HG03521 (cell line): ENCODE results near the gene BCAR3.

Source experiments
- ATAC-seq: cut with Tn5 transposase; IDR thresholded peaks from one replicate; pipeline ENCODE4 v1.9.1; 2021; ENCODE audit warnings: mild to moderate bottlenecking, moderate library complexity; ENCODE audit not compliant: unreplicated experiment

The BCAR3 gene

DNA sequence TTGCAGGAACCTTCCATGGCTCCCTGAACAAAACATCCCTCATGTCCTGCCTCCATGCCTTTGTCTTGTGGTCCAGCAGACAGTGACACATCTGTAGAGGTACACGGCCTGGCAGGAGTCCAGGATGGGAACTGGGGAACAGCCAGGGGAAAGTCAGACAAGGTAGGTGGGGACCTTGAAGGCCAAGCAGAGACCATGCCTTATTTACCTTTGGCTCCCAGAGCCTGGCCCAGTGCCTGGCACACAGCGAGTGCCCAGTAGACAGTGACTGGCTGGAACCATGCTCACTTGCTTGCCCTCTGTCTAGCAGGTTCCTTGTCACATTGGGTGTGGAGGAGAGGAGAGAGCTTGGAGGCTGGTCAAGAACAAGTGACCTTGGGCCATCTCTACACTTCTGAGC, 81.0 kb downstream of the BCAR3 start:
- no peak for ATAC-seq

DNA sequence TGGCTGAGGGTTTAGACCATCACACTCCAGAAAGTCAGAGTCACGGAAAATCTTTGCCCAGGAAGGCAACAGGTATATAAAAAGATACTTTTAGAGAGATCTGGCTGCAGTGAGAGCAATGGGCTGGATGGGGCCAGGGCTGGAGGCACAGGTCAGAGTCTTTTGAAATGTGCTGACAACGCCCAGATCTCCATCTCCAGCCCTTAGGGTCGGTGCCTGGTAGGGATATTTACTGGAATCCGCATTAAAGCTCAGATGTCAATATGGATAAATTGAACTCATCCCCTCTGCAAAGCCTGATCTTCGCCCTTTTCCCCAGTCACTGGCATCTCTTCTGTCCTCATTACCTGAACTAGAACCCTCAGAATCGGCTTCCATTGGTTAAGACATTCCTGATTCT, 82.2 kb downstream of the BCAR3 start:
- no peak for ATAC-seq

DNA sequence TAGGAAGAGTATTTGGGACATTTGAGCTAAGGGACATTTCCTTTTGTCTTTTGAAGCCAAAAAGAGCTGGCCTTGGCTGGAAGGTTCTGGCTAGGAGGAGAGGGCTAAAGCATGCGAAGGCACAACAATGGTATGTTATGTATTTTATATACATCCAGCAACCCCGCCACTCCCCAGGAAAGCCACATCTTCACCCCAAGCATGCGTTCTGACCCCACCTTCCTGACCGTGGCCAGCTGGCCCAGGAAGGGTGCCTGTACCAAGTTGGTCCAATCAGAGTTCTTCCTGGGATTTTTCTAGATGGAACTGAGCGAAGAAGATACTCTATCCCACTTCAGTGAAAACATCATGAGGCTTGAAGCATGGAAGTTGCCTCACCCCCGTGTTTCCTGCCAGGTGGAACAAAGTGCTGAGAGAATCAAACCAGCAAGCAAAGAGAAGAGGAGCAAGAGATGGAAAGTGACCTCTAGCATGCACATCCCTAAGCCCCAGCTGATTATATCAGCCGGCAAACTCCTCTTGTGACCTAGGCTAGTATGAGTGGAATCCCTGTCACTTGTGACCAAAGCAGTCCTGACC, 82.7 kb downstream of the BCAR3 start:
- no peak for ATAC-seq

DNA sequence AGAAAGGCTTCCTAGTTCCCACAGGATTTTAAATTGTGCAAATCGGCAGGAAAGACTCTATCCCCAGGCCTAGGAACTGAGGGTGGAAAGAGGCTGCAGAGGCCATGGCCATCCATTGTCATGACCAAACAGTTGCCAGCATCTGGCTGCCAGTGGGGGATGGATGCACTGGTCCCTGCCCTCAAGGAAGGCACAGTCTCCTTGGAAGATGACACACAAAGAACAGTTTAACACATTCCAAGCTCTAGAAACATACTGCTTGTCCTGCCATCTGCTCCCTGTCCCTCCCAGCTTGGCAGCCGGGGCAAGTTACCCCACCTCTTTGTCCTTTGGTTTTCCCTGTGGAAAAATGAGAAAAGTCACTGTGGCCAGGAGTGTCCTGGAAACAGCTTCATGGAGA, 83.2 kb downstream of the BCAR3 start:
- no peak for ATAC-seq

DNA sequence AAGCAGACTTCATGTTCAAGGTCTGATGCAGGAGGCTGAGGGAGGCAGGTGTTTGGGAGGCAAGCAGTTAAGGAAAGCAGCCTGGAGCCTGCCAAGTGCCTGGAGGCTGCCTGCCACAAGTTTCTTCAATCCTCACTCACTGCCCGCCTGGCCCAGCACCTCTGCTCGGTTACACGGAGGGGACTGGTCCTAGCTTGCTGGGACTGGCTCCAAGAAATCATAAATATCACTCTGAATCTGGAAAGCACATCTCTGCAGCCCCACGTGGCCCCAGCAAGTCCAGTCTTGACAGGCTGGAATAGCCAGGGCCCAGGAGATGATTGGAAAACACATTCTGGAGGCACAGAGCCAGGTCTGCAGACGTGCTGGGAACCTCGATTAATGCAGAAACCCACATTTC, 83.9 kb downstream of the BCAR3 start:
- ATAC-seq, result no peak

DNA sequence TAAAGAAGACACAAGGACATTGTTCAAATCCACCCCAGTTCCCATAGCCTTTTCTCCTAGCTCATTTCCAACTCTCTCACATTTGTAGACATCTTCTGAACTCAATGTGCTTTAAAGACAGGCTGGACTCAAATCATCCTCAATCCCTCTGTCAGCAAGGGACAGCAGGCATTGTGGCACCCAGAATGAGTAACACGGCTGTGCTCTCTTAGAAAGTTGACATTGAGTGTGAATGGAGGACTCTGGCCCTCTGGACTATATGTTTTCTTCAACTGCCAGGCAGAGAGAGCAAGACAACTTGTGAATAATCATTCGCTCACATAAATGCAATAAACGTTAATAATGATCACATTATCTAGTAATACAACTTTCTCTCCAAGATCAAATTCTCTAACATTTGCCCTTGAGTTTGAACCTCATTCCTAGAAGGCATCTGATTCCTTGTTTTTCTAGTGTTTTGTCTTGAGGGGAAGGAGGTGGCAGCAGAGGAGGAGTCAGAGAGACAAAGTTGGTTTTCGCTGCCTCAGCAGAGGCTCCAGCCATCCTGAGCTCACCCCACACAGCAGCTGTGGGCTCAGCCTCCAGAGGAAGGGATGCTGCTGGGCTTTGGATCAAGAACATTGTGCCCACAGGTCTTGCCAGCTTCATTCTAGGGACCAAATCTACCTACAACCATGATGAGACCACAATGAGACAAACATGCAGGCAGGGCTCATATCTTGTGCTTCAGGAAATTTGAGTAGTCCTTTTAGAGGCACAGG, 85.1 kb downstream of the BCAR3 start:
- ATAC-seq, result no peak

DNA sequence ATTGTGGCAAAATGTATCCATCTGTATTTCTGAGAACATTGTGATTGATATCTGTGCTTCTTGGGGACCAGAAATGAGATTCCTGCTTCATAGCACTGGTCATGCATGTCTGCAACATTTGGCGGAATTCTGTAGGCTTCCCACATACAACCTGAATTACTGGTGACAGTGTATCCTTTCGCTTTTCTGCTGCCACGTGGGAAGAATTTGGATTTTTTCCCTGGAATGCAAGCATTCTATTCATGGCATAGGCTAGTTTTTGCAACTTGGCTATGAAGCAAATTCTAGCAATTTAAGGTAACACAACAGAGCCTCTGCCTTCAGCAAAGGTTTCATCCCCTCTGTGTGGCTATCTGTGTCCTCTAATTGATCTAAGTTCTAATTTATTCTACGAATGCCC, 85.9 kb downstream of the BCAR3 start:
- no peak for ATAC-seq

DNA sequence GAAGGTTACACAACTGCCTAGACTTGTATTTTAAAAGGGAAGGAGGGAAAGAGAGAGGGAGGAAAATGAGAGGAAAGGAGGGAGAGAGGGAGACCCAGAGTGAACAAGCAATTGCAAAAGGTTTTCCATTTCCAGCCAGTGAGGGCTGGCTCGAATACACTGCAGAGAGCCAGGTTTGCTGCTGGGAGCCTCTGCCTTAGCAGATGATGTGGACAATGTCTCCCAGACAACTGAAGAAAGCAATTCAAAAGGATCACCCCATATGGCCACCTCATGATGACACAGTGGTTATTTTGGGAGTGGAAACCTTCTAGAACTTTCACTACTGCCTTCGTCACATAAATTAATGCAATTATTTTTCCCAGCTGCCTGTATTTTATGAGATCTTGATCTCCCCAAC, 86.4 kb downstream of the BCAR3 start:
- ATAC-seq, result no peak

DNA sequence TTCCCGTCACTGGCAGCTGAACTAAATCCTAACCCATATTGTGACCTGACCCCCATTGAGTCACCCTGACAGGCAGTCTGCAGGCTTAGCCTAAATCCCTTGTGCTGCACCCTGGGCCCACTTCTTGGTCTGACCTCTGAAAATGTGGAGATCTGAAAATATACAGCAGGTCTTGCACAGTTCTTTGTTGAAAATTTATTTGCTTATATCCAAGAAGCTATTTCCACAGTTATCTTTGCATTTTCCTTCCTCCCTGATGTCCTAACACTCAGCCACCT, 87.1 kb downstream of the BCAR3 start:
- no peak for ATAC-seq

DNA sequence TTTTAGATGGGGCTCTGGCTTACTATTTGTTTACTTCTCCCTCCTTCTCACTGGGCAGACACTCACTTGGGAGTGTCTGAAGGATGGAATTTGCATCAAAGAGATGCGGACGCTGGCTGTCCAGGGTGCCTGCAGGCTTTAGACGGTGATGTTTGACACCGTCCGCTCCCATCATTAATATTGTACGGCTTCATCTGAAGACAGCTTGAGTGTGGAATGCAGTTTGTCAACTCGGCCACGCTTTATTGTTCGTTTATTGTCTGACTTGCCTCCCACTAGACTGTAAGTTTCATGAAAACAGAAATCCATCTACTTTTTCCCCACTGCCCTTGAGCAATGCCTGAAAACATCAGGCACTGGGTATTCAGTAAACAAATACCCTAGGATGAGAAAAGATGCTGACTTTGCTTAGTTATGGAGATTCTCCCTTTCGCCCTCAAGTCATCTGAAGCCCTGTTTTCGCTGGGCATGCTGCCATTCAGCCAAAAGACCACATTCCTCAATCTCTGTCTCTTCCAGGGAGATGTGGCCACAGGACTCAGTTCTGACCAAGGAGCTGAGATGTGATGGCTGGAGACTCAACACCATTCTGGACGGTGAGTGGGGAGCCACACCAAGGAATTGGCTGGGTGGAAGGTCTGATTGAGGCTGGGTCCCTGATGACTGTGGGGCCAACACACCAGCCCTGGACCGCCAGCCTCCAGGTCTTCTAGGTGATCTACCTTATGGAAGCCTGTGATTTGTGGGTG, 87.6 kb downstream of the BCAR3 start:
- ATAC-seq, result no peak

DNA sequence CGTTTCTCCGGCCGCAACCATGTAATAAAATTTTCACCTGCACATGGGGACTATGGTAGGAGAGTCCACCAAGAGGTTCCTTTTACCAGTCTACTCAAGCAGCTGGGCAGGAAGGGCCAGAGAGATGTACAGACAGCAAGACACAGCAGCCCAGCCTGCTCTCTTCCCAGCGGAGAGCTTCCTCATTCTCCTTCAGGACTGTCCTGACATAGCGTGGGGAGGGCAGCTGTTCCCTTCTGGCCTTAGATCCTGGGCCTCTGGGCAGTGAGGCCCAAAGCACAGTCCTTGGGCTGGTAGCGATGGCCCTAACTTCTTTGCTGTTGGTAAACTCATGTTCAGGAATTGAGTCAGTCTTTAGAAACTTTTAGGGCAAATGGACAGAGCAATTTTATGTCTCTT, 89.1 kb downstream of the BCAR3 start:
- no peak for ATAC-seq

DNA sequence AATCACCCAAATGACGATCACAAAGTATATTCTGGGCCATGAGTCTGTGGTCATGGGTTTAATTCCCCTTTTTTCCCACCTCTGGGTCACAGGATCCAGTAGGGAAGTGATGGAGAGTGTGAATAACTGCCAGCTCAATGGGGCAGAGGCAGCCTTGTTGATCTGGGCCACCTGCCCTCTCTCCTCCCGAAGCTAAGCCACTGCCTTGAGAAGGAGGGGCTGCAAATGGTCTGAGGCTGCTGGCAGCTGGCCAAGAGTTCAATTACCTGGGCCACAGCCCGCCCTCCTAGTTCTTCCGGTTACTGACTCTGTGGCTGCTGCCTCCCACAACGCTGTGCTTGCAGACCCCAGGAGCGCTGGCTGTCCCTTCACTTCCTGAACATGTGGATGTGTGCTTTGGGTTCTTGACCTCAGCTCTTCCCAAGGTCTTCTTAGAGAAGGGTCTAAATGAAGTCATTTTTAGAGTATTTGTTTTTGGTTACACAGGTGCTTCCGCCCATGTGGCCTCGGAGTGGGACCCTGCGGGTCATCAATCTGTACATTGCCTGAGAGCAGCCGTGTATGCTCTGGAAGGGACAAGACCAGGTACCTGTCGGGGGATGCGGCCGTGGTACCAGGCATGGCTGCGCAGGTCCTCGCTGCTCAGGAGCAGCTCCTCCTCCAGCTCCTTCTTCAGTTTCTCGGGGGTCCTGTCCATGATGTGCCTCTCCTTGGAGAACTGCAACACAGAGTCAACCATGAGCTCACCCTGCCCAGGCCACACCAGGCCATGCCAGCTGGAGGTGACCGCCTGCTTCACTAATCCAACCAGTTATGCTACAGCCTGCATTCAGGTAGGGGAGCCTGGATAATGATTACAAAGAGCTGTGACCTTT, 89.7 kb downstream of the BCAR3 start:
- peak; percentile 79 for ATAC-seq

DNA sequence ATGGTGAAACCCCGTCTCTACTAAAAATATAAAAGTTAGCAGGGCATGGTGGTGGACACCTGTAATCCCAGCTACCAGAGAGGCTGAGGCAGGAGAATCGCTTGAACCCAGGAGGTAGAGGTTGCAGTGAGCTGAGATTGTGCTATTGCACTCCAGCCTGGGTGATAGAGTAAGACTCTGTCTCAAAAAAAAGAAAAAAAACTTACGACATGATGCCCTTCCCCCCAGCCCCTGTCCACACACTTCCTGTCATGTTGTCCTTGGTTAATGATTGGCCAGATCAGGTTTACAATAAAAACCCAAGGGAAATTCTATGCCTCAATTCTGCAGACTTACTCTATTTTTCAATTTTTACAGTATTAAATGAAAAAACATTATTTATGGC, 90.4 kb downstream of the BCAR3 start:
- peak; percentile 12 for ATAC-seq

DNA sequence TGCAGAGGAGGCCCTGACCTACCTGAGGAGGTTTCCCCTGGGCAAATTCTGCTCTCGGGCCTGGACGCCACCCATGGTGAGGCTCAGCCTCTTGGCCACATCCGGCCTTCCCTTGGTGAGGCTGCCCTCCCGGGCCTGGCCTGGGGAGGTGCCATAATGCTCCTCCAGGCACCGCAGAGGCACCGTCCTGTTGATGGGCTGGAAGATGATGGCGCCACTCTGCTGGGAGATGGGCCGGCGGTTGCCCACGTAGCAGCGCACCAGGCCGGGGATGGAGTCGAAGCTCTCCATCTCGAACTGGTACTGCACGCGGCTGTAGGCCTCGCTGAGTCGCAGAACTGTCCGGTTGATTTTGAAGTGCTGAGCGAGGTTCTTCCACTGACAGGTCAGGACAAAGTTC, 92.7 kb downstream of the BCAR3 start:
- no peak for ATAC-seq

DNA sequence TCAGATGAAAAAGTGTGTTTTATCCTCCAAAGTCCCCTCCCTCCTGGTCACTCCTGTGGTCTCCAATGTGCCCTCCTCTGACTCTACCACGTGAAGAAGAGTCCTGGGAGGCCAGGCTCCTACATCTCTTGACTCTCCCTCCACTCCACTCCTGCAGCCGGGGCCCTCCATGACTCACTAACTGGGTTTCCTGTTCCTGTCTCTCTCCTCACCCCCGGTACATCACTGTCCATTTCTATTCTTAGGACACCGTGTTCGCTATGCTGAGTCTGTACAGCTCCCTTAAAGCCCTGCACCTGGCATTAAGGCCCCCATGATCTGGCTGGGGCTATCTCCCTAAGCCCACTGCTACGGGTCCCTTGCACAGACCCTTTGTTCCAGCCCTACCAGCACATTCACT, 93.4 kb downstream of the BCAR3 start:
- ATAC-seq, result no peak

DNA sequence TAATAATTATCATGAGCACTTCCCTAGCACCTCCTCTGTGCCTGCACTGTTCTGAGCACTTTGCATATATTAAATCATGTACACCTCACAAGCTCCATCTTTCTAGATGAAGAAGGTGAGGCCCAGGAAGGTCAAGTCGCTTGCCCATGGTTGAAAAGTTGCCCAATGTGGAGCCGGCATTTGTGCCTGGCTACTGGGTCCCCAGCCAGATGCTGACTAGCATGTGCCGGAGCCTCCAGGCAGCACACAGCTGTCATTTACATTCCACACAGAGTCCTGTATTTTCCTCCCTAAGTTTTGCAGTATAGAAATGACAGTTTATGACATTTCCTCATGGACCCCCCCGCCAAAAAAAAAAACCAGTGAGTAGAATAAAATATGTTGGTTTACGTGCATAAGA, 94.3 kb downstream of the BCAR3 start:
- no peak for ATAC-seq

DNA sequence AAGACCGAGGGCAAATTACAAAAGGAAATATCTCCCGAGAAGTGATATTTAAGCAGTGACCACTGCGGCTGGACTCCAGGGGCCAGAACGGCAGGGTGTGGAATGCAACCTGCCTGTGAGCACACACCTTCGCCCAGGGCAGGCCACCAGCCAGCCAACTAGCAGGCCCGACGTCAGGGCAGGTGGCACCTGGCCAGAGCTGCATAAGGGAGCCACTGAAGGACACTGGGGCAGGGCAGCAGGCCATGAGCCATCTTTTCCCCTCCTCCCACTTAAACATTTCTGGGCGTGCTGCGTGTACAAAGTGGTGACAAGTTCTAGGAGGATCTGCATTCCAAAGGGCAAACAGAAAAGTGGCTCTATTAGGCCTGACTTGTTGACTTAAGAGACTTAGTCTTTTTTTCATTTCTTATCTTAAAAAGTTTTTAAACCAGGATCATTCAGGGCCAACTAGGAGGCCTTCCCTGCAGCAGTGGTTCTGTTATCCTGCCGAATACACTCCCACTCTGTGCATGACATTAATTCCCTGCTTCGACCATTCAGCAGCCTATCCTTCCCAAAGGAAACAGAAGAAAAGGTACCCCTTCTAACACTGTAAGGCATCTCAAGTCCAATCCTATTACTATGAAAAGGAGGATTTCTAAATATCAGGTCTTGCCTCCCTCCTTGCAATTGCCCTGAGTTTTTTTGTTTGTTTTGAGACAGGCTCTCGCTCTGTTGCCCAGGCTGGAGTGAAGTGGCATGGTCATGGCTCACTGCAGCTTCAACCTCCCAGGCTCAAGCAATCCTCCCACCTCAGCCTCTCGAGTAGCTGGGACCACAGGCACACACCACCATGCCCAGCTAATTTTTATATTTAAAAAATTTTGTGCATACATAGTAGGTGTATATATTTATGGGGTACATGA, 96.3 kb downstream of the BCAR3 start:
- ATAC-seq, result no peak

DNA sequence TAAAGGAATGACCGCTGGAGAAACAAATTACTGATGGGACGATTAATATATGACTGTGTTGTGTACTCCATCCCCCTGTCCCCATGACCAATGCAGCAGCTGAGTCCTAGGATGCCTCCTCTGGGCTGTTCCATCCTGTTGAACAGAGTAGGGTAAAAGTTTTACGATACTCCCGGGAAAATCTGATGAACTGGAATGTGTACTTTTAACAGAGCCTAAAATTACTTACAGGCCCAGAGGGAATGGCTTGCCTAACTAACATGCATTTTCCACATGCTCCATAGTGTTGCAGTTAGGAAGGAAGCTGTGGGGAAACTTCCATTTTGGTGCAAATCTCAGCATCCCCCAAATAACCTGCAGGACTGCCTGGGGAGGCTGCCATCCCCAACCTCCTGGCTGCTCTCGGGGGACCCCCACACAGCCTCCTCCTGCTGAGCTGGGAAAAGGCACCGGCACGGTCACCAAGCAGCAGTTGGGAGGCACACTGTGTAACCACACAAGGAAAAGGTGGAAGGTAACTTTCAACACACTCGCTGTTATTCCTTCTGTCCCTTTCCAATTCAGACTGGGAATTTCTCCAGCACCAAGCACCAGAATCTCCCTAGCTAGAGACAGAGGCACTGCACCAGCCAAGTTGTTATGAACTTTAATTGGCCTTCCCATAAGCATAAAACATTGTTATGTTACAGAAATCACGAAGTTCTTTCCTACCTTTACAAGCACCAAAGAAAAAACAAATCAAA, 97.2 kb downstream of the BCAR3 start:
- ATAC-seq, result no peak

DNA sequence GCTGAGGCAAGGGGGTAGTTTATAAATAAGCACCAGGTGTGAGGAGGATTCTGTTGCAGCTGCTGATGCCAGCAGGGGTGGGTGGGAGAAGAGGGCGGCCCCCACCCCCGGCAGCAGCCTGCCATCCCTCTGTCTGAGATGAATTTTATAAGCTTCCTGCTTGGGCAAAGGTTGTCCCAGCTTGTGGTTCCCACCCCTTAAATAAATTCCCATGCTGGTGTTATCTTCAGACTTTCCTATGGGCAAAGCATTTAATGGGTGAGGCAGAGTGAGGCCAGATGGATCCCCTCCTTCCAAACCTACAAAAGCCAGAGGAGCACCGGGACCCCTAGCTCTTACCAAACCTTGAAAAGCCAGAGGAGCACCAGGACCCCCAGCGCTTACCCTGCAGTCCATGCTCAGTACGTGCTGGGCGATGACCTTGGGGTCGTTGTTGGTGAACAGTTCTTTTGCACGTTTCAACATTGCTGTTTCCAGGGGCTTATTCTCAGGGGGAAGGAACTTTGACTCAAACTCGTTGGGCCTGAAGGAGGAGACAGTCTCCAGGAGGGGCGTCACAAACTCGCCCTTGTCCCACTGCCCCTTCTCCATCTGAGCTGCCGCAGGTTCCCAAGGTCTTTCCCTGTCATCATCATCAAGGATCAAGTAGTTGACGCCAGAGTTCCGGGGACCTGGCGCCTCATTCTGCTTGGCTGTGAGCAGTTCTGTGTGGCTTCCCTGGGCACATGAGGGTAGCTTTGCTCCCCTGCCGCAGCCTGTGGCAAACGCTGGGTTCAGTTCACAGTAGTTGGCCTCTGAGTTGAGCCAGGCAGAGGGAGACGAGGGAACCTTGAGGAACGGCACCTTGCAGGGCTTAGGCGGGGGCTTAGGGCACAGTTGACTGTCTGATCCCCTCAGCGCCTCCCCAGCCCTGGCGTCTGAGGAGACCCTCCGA, 99.5 kb downstream of the BCAR3 start:
- ATAC-seq, result no peak
